Fibroblast of mammary gland (primary cell): ENCODE measurements around the gene F7.

Experiments used
- DNase-seq: peaks from one replicate; pipeline ENCODE4 v3.0.0-alpha.2; 2010; ENCODE audit warnings: low read depth
- H3K4me3 ChIP-seq: 2 replicates; pipeline ENCODE4 v1.5.1; 2011; ENCODE audit warnings: low read depth, mild to moderate bottlenecking, low read length, moderate library complexity; ENCODE audit not compliant: control insufficient read depth
- CTCF ChIP-seq: conservative IDR thresholded peaks from 2 replicates; pipeline ENCODE4 v1.5.1; 2011; ENCODE audit warnings: low read depth, low read length, inconsistent platforms; ENCODE audit not compliant: control insufficient read depth, insufficient read depth

The F7 gene

GRCh38 chr13:113129921-113130750 lies 24.5 kb downstream of the F7 start:
- TF ChIP-seq CTCF: no peak
- H3K4me3 ChIP-seq: no peak overlapping the region
- no peak for DNase-seq

- no peak overlapping the region for H3K4me3 ChIP-seq
- no peak for TF ChIP-seq CTCF
- DNase-seq: no peak
Measured at GRCh38 chr13:113135281-113135760, 29.7 kb downstream of the F7 start.

- DNase-seq: no peak
- no peak overlapping the region for H3K4me3 ChIP-seq
- TF ChIP-seq CTCF: no peak
Measured at GRCh38 chr13:113137691-113138298, 32.2 kb downstream of the F7 start.

GRCh38 chr13:113138792-113139551 lies 33.4 kb downstream of the F7 start:
- no peak overlapping the region for H3K4me3 ChIP-seq
- DNase-seq: no peak
- no peak for TF ChIP-seq CTCF

- no peak for DNase-seq
- no peak overlapping the region for H3K4me3 ChIP-seq
- no peak for TF ChIP-seq CTCF
Measured at GRCh38 chr13:113139577-113139976, 34.0 kb downstream of the F7 start.

- H3K4me3 ChIP-seq: no peak overlapping the region
- no peak for TF ChIP-seq CTCF
- DNase-seq: no peak
Measured at GRCh38 chr13:113140677-113141600, 35.3 kb downstream of the F7 start.
